Activated B cell treated with CpG ODN at 0.5 μM for 24 hours (primary cell): ENCODE results near the gene DEPP1. TPM values are rescaled to one million over a fixed set of nuclear protein-coding genes. Genes with fewer than 3 reads are reported as not detected.

Experiments used
- ATAC-seq: fragments of 200-7000 bp; cut with Tn5 transposase; one replicate; pipeline ENCODE4 v1.10.0; 2021; ENCODE audit warnings: low read depth, mild to moderate bottlenecking, moderate library complexity
- CTCF ChIA-PET: fragments of 350-600 bp; sonication (Branson Sonifier 250); formaldehyde crosslinking; loops from one replicate; lab custom pipeline; 2021; ENCODE audit warnings: antibody characterized with exemption; lab: Charles Lee
- POLR2A ChIA-PET: fragments of 350-600 bp; sonication (Branson Sonifier 250); formaldehyde crosslinking; loops from one replicate; lab custom pipeline; 2021; ENCODE audit warnings: antibody characterized with exemption; lab: Charles Lee
- DNase-seq: peaks from one replicate; pipeline ENCODE4 v3.0.0; 2022
- H3K27ac Mint-ChIP-seq: one replicate; pipeline ENCODE4 v1.8.0; 2020; ENCODE audit warnings: mixed read lengths
- H3K27me3 Mint-ChIP-seq: one replicate; pipeline ENCODE4 v1.8.0; 2021; ENCODE audit warnings: mixed read lengths
- H3K36me3 Mint-ChIP-seq: one replicate; pipeline ENCODE4 v1.8.0; 2021; ENCODE audit warnings: low read depth, mixed read lengths
- H3K4me1 Mint-ChIP-seq: one replicate; pipeline ENCODE4 v1.8.0; 2021; ENCODE audit warnings: mixed read lengths
- H3K4me3 Mint-ChIP-seq: one replicate; pipeline ENCODE4 v1.8.0; 2020; ENCODE audit warnings: mild to moderate bottlenecking, mixed read lengths
- H3K9me3 Mint-ChIP-seq: one replicate; pipeline ENCODE4 v1.8.0; 2020; ENCODE audit warnings: mixed read lengths
- CTCF ChIP-seq: fragments of 200-600 bp; IDR thresholded peaks from one replicate; pipeline ENCODE4 v1.8.0; 2022; ENCODE audit warnings: antibody characterized with exemption, mild to moderate bottlenecking
- intact Hi-C: fragments of 100-400 bp; cut with micrococcal nuclease; formaldehyde crosslinking; loops from one replicate; pipeline ENCODE4 v1.15.1; 2024
- total RNA-seq: library from RNA; stranded (reverse); gene quantifications from 2 replicates; pipeline ENCODE4 v1.2.3, GENCODE V29; 2022

Gene DEPP1
- total RNA-seq, 1 donor from 2014 or later, result 0.11 TPM

DNA sequence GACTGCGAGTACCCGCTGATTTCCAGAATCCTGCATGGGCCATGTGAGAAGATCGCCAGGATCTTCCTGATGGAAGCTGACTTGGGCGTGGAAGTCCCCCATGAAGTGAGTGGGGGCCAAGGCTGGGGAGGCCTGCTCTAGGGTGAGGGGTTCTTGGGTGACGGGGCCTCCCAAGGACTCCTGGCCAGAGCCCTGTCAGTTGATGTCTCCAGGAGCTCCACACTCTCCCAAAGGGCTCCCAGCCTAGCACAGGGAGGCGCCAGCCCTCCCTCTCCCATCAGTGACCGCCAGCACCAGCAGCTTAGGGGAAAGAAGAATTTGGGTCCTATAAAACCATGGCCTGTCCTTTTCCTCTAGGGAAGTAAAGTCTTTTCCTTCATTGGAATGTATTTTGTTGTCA is 12.4 kb upstream of the DEPP1 start:
- no peaks in the 10 kb centered on the region for H3K4me1 Mint-ChIP-seq
- no peak for DNase-seq
- no peak for TF ChIP-seq CTCF

DNA sequence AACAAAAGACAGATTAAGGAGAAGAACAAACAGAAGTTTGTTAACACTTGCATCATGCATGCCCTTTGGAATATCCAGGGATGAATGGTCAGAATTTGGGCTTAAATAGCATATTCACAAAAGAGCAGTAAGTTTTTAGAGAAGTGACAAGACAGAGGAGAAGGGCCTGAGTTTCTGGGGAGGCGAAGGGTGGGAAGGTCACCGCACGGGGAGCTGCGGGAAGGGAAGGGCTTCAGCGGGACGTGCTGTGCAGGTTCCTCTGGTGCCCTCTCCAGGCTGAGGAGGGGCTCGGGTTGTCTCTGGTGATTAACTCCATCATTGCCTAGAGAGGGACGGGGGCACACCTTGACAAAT is 11.7 kb upstream of the DEPP1 start:
- CTCF ChIA-PET, result no interaction called here
- intact Hi-C loops, result no loop called here
- no peak for DNase-seq
- POLR2A ChIA-PET, result no interaction called here
- Mint-ChIP-seq H3K27me3 (peaks cover 2% of the 10 kb centered on the region), H3K9me3 (no peaks in the 10 kb centered on the region), H3K27ac (no peak overlapping the region), H3K4me1 (no peaks in the 10 kb centered on the region), H3K36me3 (no peaks in the 10 kb centered on the region), H3K4me3 (no peak overlapping the region)
- no peak for ATAC-seq
- no peak for TF ChIP-seq CTCF

More for the DNA sequence above, 12.4 kb upstream of the DEPP1 start:
- intact Hi-C loops, result no loop called here
- Mint-ChIP-seq H3K27me3 (peaks cover 2% of the 10 kb centered on the region), H3K9me3 (no peaks in the 10 kb centered on the region), H3K36me3 (no peaks in the 10 kb centered on the region), H3K27ac (no peak overlapping the region), H3K4me3 (no peak overlapping the region)
- POLR2A ChIA-PET, result no interaction called here
- ATAC-seq, result no peak
- CTCF ChIA-PET, result no interaction called here

GRCh38 chr10:44989597-44990301 is 11.1 kb upstream of the DEPP1 start:
- Mint-ChIP-seq H3K4me1 (no peaks in the 10 kb centered on the region), H3K4me3 (no peak overlapping the region), H3K9me3 (no peaks in the 10 kb centered on the region), H3K36me3 (no peaks in the 10 kb centered on the region), H3K27ac (no peak overlapping the region), H3K27me3 (peaks cover 2% of the 10 kb centered on the region)
- no peak for TF ChIP-seq CTCF
- DNase-seq, result no peak
- intact Hi-C loops, result no loop called here
- CTCF ChIA-PET, result no interaction called here
- no peak for ATAC-seq
- POLR2A ChIA-PET, result no interaction called here

DNA sequence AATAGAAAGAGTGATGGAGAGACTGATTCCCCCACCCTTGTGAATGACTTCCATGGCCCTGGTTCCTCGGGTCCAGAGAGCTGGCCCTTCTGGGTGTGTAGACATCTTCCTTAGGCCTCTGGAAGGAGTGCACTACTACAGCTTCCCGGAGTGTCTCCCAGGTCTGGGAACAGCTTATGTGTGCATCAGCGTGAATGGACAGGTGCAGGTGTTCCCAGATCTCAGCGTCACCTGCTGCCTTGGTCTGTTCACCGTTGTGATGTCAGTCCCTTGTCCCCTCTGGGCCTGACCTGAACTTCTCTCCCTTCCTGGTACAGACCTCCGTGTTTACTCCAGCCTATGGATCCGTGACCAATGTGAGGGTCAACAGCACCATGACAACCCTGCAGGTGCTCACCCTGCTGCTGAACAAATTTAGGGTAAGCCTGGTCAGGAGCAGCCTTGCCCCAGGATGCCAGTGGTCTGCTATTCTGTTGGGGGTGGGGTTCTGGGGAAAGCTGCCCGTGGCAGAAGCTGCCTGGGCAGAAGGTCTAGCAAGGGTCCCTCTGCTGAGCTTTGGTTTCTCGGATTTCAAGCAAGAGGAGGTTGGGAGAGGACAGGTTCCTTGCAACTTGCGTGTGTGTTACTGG is 10.5 kb upstream of the DEPP1 start:
- Mint-ChIP-seq H3K27me3 (peaks cover 2% of the 10 kb centered on the region), H3K36me3 (no peaks in the 10 kb centered on the region), H3K4me1 (no peaks in the 10 kb centered on the region), H3K27ac (no peak overlapping the region), H3K4me3 (no peak overlapping the region), H3K9me3 (no peaks in the 10 kb centered on the region)
- ATAC-seq (no peak), DNase-seq (no peak)
- CTCF ChIA-PET, result no interaction called here
- POLR2A ChIA-PET, result no interaction called here
- no peak for TF ChIP-seq CTCF
- intact Hi-C loops, result no loop called here

DNA sequence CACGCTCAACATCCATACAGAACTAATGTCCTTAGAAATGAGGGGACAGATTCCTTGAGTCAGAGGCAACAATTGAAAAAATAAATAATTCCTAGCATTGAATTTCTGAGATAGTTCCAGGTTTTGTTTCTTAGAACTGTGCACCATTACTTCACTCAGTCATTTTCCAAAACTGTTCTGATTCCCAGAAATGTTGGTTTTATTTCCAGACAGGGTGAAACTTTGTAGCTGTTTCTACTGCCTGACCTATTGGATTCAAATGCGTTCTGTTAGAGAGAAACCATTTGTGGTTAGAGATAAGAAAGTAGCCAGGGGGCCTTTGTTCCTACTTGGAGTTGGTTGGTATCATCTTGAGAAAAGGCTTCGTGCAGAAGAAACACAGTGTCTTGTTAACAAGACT is 8.1 kb upstream of the DEPP1 start:
- ChIA-PET POLR2A (no interaction called here), CTCF (no interaction called here)
- Mint-ChIP-seq H3K27ac (no peak overlapping the region), H3K9me3 (no peaks in the 10 kb centered on the region), H3K27me3 (peaks cover 2% of the 10 kb centered on the region), H3K4me3 (no peak overlapping the region), H3K36me3 (no peaks in the 10 kb centered on the region), H3K4me1 (no peaks in the 10 kb centered on the region)
- no peak for DNase-seq
- ATAC-seq, result no peak
- no peak for TF ChIP-seq CTCF
- intact Hi-C loops, result no loop called here
